ENCODE results near the gene BAZ2A.
"Not testable (repeated sequence)": the region's sequence is repeated elsewhere in the genome, so short reads cannot be mapped to it uniquely, and the experiment has no call there.

Gene BAZ2A

GRCh38 chr12:56591961-56592360, 38.2 kb downstream of the BAZ2A start:
- no peak overlapping the region for H3K4me3 Mint-ChIP-seq
- H3K27me3 Mint-ChIP-seq (ENCODE audit: low read depth), result no peaks in the 10 kb centered on the region
- peaks cover 14% of the 10 kb centered on the region for H3K36me3 Mint-ChIP-seq (ENCODE audit: low read depth)
- H3K4me1 Mint-ChIP-seq (ENCODE audit: low read depth), result peaks cover 11% of the 10 kb centered on the region
- H3K27ac Mint-ChIP-seq, result no peak overlapping the region
- H3K9me3 Mint-ChIP-seq, result no peaks in the 10 kb centered on the region

GRCh38 chr12:56591126-56591525, 39.0 kb downstream of the BAZ2A start:
- no peak overlapping the region for H3K27ac Mint-ChIP-seq
- no peaks in the 10 kb centered on the region for H3K9me3 Mint-ChIP-seq
- no peaks in the 10 kb centered on the region for H3K27me3 Mint-ChIP-seq (ENCODE audit: low read depth)
- H3K4me3 Mint-ChIP-seq, result no peak overlapping the region
- H3K4me1 Mint-ChIP-seq (ENCODE audit: low read depth), result peaks cover 8% of the 10 kb centered on the region
- H3K36me3 Mint-ChIP-seq (ENCODE audit: low read depth), result peaks cover 13% of the 10 kb centered on the region

GRCh38 chr12:56590237-56590830, 39.8 kb downstream of the BAZ2A start:
- Mint-ChIP-seq H3K9me3 (no peaks in the 10 kb centered on the region), H3K4me3 (no peak overlapping the region), H3K27ac (no peak overlapping the region), H3K36me3 (ENCODE audit: low read depth) (peaks cover 8% of the 10 kb centered on the region), H3K27me3 (ENCODE audit: low read depth) (no peaks in the 10 kb centered on the region), H3K4me1 (ENCODE audit: low read depth) (peaks cover 7% of the 10 kb centered on the region)

GRCh38 chr12:56589783-56590182, 40.3 kb downstream of the BAZ2A start:
- Mint-ChIP-seq H3K27me3 (ENCODE audit: low read depth) (no peaks in the 10 kb centered on the region), H3K4me1 (ENCODE audit: low read depth) (peaks cover 7% of the 10 kb centered on the region), H3K4me3 (no peak overlapping the region), H3K27ac (no peak overlapping the region), H3K36me3 (ENCODE audit: low read depth) (peaks cover 7% of the 10 kb centered on the region), H3K9me3 (no peaks in the 10 kb centered on the region)

GRCh38 chr12:56585098-56585497, 45.0 kb downstream of the BAZ2A start:
- H3K36me3 Mint-ChIP-seq (ENCODE audit: low read depth), result peaks cover 5% of the 10 kb centered on the region
- H3K9me3 Mint-ChIP-seq, result no peaks in the 10 kb centered on the region
- H3K27me3 Mint-ChIP-seq (ENCODE audit: low read depth), result no peaks in the 10 kb centered on the region
- no peak overlapping the region for H3K27ac Mint-ChIP-seq
- peaks cover 12% of the 10 kb centered on the region for H3K4me1 Mint-ChIP-seq (ENCODE audit: low read depth)
- H3K4me3 Mint-ChIP-seq, result no peak overlapping the region

GRCh38 chr12:56581418-56582145, 48.5 kb downstream of the BAZ2A start:
- no peaks in the 10 kb centered on the region for H3K27me3 Mint-ChIP-seq (ENCODE audit: low read depth)
- H3K36me3 Mint-ChIP-seq (ENCODE audit: low read depth), result no peaks in the 10 kb centered on the region
- peaks cover 11% of the 10 kb centered on the region for H3K4me1 Mint-ChIP-seq (ENCODE audit: low read depth)
- H3K9me3 Mint-ChIP-seq, result no peaks in the 10 kb centered on the region
- no peak overlapping the region for H3K4me3 Mint-ChIP-seq
- no peak overlapping the region for H3K27ac Mint-ChIP-seq

GRCh38 chr12:56578983-56579546, 51.1 kb downstream of the BAZ2A start:
- H3K36me3 Mint-ChIP-seq (ENCODE audit: low read depth), result no peaks in the 10 kb centered on the region
- no peak overlapping the region for H3K27ac Mint-ChIP-seq
- H3K4me1 Mint-ChIP-seq (ENCODE audit: low read depth), result peaks cover 11% of the 10 kb centered on the region
- no peaks in the 10 kb centered on the region for H3K9me3 Mint-ChIP-seq
- H3K4me3 Mint-ChIP-seq, result no peak overlapping the region
- H3K27me3 Mint-ChIP-seq (ENCODE audit: low read depth), result no peaks in the 10 kb centered on the region

- H3K9me3 Mint-ChIP-seq; H3K4me3 Mint-ChIP-seq; H3K27ac Mint-ChIP-seq; H3K4me1 Mint-ChIP-seq (ENCODE audit: low read depth); H3K36me3 Mint-ChIP-seq (ENCODE audit: low read depth); H3K27me3 Mint-ChIP-seq (ENCODE audit: low read depth): not testable (repeated sequence)
These were observed 52.9 kb downstream of the BAZ2A start for GRCh38 chr12:56577248-56577647.

GRCh38 chr12:56574210-56574609, 55.9 kb downstream of the BAZ2A start:
- no peaks in the 10 kb centered on the region for H3K9me3 Mint-ChIP-seq
- H3K27ac Mint-ChIP-seq, result no peak overlapping the region
- no peaks in the 10 kb centered on the region for H3K27me3 Mint-ChIP-seq (ENCODE audit: low read depth)
- H3K4me3 Mint-ChIP-seq, result no peak overlapping the region
- H3K36me3 Mint-ChIP-seq (ENCODE audit: low read depth), result no peaks in the 10 kb centered on the region
- H3K4me1 Mint-ChIP-seq (ENCODE audit: low read depth), result peaks cover 7% of the 10 kb centered on the region

GRCh38 chr12:56572288-56572687, 57.8 kb downstream of the BAZ2A start:
- H3K36me3 Mint-ChIP-seq (ENCODE audit: low read depth), result no peaks in the 10 kb centered on the region
- no peak overlapping the region for H3K4me3 Mint-ChIP-seq
- H3K27ac Mint-ChIP-seq, result no peak overlapping the region
- H3K27me3 Mint-ChIP-seq (ENCODE audit: low read depth), result no peaks in the 10 kb centered on the region
- H3K9me3 Mint-ChIP-seq, result no peaks in the 10 kb centered on the region
- peaks cover 7% of the 10 kb centered on the region for H3K4me1 Mint-ChIP-seq (ENCODE audit: low read depth)

GRCh38 chr12:56571121-56571520, 59.0 kb downstream of the BAZ2A start:
- Mint-ChIP-seq H3K27ac (no peak overlapping the region), H3K9me3 (no peaks in the 10 kb centered on the region), H3K4me1 (ENCODE audit: low read depth) (peaks cover 9% of the 10 kb centered on the region), H3K4me3 (no peak overlapping the region), H3K36me3 (ENCODE audit: low read depth) (no peaks in the 10 kb centered on the region), H3K27me3 (ENCODE audit: low read depth) (no peaks in the 10 kb centered on the region)

- no peaks in the 10 kb centered on the region for H3K36me3 Mint-ChIP-seq (ENCODE audit: low read depth)
- H3K27ac Mint-ChIP-seq, result no peak overlapping the region
- H3K4me3 Mint-ChIP-seq, result no peak overlapping the region
- H3K9me3 Mint-ChIP-seq, result no peaks in the 10 kb centered on the region
- no peaks in the 10 kb centered on the region for H3K27me3 Mint-ChIP-seq (ENCODE audit: low read depth)
- H3K4me1 Mint-ChIP-seq (ENCODE audit: low read depth), result peaks cover 18% of the 10 kb centered on the region
These were observed 62.0 kb downstream of the BAZ2A start for GRCh38 chr12:56568146-56568545.

- H3K27ac Mint-ChIP-seq, result peak overlapping the region; percentile 76
- H3K27me3 Mint-ChIP-seq (ENCODE audit: low read depth), result no peaks in the 10 kb centered on the region
- H3K4me1 Mint-ChIP-seq (ENCODE audit: low read depth), result peaks cover 18% of the 10 kb centered on the region
These were observed 64.5 kb downstream of the BAZ2A start for GRCh38 chr12:56565510-56566101.

GRCh38 chr12:56551070-56551469, 79.1 kb downstream of the BAZ2A start:
- no peaks in the 10 kb centered on the region for H3K4me1 Mint-ChIP-seq (ENCODE audit: low read depth)
- no peaks in the 10 kb centered on the region for H3K36me3 Mint-ChIP-seq (ENCODE audit: low read depth)
- no peak overlapping the region for H3K4me3 Mint-ChIP-seq
- H3K27ac Mint-ChIP-seq, result no peak overlapping the region
- H3K9me3 Mint-ChIP-seq, result no peaks in the 10 kb centered on the region
- H3K27me3 Mint-ChIP-seq (ENCODE audit: low read depth), result no peaks in the 10 kb centered on the region

More at GRCh38 chr12:56565510-56566101, 64.5 kb downstream of the BAZ2A start:
- no peaks in the 10 kb centered on the region for H3K9me3 Mint-ChIP-seq
- no peaks in the 10 kb centered on the region for H3K36me3 Mint-ChIP-seq (ENCODE audit: low read depth)
- peak overlapping the region; percentile 65 for H3K4me3 Mint-ChIP-seq

GRCh38 chr12:56546680-56547079, 83.4 kb downstream of the BAZ2A start:
- no peak overlapping the region for H3K27ac Mint-ChIP-seq
- no peaks in the 10 kb centered on the region for H3K9me3 Mint-ChIP-seq
- H3K27me3 Mint-ChIP-seq (ENCODE audit: low read depth), result no peaks in the 10 kb centered on the region
- H3K4me3 Mint-ChIP-seq, result no peak overlapping the region
- H3K4me1 Mint-ChIP-seq (ENCODE audit: low read depth), result no peaks in the 10 kb centered on the region
- no peaks in the 10 kb centered on the region for H3K36me3 Mint-ChIP-seq (ENCODE audit: low read depth)

Data from T-helper 1 cell treated with Interleukin-12 subunit alpha and Interleukin-12 subunit beta and Interleukin-4 antibody, amounts not matched to agents 30 μg/mL and 1 μg/mL, for 36 hours (primary cell).